Measurements from ENCODE around the gene ZMIZ1.
"Not testable (repeated sequence)": the region's sequence is repeated elsewhere in the genome, so short reads cannot be mapped to it uniquely, and the experiment has no call there.

Gene ZMIZ1

DNA sequence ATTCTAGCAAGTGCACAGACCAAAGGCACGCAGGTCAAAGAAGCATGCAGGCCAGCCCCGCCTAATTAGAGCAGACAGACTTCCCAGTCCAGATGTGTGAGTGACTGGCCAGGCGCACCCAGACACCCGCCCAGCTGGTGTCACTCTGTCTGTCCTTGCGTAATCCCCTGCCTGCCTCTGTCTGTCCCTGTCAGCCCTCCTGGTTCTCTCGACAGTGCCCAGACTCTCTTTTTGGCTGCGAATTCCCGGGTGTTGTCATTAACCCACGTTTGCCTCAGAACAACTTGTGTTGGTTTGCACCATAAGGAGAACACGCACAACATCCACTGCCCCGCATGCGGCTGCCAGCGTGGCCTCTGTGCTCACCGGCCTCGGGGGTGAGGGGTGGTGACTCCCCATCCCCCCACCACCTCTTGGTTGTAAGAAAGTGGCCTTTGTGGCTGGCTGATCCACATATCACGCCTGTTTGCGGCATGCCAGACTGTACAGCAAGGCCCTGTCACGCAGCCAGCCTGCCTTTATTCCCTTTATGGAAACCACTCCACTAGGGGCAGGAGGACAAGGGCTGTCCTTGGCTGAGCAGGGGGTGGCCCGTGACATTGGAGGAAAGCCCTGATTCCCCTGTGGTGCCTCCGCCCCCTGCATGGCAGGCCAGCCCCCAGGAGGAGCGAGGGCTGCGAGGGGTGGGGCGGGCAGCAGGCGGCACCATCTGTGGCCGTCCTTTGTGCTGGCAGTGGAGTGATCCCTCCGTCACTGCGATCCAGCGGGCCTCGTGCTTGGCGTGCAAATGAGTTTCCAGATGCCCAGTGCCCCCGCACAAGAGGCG lies 205.7 kb downstream of the ZMIZ1 start:
- DNase-seq = peak in 1 of 2 experiments; percentile 27

DNA sequence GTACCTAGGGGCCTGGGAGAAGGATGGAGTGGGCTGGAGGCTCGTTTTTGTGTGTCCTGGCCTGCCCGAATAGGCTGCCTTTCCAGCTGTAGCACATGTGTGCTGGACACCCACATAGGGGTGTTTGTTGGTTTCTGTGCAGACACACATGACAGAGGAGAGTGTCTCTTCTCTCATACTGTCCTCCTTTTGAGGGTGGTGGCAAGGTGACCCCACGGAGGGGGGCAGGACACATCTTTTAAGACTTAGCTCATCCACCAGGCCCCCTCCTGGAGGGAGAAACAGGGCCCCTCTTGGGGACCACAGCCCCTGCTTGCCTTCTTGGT lies 206.3 kb downstream of the ZMIZ1 start:
- no peak for DNase-seq

DNA sequence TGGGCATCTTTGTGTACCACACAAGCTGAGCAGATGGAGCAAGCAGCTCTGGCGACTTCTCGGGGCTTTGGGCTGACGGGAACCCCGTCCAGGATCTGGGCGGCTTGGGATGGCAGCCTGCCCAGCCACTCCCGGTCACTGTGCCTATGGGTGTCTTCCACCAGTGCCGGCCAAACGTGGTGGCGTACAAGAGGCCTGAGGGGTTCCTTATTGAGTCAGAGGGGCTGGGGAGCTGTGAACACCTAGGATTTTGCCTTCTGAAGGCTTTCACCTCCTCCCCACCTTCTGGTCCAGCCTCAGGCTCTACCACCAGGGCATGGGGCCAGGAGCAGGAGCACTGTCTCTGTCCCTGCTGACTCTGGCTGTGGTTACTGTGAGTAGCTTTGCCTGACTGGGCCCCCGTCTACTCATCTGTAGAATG lies 206.7 kb downstream of the ZMIZ1 start:
- DNase-seq = no peak

DNA sequence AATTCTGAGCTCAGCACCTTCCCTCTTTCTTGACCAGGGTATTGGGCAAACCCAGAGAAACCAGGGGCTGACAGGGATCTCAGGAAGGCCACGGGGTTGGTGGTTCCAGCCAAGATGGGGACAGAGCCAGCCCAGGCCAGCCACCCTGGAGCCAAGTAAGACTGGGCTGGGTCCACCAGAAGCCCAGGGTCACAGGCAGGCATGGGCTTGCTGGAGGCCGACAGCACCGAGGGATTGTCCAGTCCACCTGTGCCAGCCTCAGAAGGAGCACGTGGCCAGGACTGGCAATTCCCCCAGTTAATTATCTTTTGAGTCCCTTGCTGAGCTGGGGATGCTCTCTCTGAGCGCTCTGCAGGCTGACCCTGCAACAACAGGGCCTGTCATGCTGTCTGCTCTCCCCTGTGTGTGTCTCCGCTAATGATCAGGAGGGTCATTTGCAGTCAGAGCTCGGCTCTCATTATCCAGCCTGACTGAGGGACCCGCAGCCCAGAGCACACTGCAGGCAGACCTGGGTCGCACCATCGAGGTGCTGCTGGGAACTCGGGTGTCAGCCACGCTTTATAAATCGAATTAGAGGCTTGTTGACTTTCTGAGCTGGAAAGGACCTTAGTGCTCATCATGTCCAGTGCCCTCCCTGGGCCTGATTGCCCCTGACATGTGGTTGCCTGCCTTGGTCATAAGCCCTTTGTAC lies 209.0 kb downstream of the ZMIZ1 start:
- DNase-seq = no peak

DNA sequence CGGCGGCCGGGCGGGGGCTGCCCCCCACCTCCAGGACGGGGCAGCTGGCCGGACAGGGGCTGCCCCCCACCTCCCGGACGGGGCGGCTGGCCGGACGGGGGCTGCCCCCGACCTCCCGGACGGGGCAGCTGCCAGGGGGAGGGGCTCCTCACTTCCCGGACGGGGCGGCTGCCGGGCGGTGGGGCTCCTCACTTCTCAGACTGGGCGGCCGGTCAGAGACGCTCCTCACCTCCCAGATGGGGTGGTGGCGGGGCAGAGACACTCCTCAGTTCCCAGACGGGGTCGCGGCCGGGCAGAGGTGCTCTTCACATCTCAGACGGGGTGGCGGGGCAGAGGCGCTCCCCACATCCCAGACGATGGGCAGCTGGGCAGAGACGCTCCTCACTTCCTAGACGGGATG lies 210.3 kb downstream of the ZMIZ1 start:
- not testable (repeated sequence) for DNase-seq

DNA sequence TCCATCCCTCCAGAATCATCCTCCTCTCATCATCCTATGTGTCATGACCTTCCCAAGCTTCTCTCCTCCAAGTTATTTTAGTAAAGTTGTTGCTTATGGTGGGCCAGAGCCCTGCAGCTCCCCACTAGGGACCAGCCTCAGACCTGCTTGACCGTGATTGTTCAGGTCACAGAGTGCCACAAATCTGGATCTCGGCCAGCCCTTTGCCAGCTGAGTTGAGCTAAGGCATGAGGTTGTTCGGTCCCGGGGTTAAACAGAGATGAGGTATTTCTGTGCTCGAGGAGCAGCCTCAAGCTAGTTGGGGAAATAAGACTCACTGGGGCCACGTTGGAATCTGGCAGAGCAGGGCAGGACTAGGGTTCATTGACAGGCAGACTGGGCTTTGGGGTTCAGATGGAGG lies 212.2 kb downstream of the ZMIZ1 start:
- no peak for DNase-seq

DNA sequence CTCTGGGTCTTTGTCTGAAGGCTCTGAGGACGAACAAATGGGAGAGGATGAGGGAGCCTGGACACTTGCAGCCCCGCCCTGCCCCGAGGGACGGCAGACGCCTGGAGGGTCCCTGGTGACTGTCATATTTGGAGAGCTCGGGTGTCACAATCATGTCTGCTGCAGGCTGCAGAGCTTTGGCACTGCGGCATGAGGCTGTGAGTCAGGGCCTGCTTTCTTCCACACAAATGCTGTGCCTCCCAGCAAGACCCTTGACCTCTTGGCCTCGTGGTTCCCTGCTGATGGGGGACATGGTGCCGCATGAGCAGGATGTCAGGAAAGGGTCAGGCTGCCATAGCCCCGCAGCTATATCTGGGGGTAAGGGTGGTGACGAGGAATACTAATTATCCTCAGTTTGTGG lies 213.6 kb downstream of the ZMIZ1 start:
- no peak for DNase-seq

DNA sequence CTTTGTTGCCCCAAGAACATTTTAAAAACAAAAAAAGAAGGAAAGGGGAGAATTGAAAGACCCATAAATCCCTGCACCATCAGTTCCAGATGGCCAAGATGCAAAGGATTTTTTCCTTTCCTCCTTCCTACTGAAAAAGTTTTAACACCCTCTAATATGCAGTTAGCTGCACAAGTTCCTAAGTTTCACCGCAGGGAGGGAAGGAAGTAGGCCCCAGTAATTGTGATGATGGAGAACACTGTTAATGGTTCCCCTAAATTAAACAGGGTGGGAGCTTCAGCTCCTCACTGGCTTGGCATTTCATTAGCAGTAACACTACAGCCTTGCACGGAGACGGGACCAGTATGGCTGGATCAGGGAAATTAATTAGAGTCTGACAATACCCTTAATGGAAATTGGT lies 214.8 kb downstream of the ZMIZ1 start:
- peak; percentile 41 to 42 for DNase-seq

DNA sequence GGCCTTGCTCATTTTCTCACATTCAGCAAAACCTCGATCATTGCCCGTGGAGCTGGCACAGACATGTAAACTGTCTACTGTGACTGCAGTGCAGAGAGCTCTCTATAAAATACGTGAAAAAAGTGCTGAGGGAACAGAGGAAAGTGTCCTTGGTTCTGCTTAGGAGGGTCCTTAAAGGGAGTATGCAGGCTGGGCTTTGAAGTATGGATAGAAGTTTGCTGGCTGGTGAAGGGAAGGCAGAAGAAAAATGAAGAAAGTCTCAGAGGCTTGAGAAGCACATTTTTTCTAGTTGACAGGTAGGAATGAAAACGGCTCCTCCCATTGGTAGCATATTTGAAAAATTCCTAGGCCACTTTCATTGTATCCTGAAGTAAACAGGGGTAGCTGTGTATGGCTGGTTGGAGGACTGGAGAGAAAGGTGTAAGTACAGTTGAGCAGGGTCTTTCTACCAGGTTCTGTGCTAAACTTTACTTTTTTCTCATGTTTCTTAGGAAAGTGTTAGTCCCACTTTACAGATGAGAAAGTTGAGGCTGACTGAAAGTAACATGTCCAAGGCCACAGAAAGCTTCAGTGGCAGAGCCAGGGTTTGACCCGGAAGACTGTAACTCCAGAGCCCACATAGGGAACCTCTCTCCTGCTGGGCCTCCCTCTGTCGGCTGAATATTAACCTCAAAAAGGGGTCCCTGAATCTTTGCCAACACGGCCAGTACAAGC lies 215.5 kb downstream of the ZMIZ1 start:
- DNase-seq = no peak

DNA sequence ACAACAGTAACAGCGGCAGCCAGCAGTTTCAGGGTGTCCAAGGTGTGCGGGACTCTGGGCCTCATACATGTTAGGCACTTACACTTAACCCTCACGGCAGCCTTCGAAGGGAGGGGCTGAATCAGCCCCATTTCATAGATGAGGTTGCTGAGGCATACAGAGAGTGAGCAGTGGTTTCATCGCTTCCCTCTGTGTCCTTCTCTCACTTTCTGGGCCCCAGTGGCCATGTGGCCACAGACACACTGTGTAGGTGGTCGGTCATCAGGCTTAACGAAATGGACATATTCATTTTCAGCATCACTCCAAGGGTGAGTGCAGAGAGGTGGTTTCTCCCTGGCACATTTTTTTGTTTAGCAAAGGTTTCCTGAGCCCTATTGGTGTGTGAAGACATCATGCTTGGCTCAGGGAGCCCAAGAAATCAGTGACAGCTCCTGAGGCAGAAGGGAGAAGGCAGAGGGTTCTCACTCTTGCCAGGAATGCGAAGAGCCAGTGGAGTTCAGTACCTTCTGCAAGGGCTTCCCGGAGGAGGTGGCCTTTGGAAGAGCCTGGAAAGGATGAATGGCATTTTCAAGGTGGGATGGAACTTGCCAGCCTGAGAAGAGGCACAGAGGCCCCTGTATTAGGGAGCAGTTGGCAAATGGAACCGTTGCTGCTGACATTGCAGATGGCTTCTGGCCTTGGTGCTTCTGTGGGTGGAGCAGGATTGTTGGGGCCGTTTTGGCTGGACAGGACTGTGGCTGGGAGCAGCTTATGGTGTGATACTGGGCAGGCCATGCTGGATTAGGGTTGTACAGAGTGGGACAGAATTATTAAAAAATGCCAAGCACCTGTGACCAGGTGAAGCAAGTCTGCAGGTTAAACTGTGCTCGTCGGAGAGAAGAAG lies 216.8 kb downstream of the ZMIZ1 start:
- DNase-seq = no peak

DNA sequence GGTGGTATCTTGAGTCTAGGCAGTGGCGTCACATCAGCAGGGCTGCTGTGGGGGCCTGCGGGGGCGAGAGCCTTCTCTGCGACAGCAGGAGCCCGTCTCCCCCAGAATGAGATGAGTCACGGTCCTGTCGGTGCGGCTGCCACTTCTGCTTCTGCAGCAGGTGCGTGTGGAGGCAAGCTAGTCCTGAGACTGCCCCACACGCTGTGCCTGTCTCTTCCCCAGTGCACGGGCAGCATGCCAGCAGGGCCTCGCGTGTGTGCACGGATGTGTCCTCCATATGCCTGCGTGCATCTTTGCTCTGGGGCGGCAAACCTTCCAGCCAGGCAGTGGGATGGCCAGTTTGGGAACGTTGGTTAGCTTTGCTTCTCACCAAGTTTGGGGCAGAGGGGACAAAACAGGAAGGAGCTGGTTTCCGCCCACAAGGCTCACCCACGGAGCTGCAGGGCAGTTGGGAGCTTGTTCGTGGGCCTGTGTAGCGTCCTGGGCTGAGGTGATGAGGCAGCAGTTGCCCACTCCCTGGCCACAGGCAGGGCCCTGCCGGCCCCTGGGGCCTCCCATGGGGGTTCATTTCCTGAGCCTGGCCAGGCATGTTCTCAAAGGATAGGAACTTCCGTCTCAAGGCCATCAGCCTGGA lies 217.7 kb downstream of the ZMIZ1 start:
- DNase-seq = peak; percentile 99

DNA sequence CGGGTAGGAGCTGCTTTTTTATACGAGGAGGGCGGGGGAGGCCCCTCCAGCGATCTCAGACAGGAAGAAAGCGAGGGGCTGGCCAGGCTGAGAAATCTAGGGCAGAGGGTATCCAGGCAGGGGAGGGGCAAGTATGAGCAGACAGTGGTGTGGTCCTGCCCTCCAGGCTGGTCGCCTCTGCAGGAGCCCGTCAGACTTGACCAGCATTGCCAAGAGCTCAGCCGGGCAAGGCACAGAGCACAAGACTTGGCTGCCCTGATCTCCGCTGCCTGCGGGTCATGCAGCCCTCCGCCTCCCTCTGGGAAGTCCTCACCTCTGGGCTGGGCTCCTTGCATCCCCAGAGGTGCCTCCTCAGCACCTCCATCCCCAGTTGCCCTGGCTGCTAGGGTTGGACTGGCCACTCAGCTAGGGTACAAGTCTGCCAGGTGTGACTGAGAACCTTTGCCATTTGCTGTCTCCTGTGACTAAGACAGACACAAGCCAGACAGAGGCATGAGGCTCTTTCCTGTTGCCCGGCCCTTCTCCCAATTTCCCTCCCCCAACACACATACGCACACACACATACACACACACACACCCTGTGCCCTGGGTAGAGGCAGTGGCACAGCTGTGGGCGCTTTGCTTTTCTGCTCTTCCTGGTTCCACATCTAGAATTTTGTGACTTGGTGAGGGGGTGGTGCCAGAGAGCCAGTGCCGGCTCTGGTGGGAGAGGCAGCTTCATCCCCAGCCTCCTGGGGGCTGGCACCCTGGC lies 219.4 kb downstream of the ZMIZ1 start:
- no peak for DNase-seq

DNA sequence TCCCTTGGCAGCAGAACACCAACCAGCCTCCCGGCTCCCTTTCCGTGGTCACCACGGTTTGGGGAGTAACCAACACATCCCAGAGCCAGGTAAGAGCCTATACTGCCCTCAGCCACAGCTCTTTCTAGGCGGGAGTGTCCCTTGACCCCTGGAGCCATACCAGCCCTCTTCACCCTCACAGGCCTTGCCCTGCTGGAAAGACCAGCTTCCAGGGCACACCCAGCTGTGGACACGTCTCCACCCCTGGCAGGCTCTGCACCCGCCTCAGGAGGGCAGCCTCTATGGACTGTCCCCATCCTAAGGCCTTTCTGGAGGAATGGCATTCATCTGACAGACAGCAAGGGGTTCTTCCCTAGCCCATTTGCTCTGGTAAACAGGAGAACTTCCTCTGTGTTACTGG lies 221.0 kb downstream of the ZMIZ1 start:
- no peak for DNase-seq

DNA sequence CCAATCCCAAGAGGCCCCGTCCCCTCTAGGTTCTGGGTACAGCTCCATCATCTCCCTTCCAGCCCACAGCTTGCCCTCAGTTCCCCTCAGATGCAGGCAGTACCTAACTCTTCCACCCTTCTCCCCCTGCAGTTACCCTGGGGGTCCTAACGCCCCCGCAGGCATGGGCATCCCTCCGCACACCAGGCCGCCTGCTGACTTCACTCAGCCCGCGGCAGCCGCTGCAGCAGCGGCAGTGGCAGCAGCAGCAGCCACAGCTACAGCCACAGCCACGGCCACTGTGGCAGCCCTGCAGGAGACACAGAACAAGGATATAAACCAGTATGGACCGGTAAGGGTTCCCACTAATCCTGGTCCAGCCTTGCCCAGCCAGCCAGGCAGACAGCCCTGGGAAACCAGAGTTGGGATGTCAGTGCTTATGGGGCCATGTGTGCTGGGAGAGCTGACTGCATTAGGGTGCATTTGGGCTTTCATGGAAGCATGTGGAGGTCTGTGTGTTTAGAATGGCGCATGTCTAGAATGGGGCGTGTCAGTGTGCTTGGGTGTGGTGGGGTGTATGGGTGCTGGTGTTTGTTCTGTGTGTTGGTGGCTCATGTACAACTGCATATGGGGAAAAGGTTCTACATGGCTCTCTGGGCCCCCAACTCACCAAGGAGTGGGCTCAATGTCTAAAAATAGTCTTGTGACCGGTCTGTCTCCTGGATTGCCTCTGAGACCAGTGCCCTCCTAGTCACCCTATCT lies 223.4 kb downstream of the ZMIZ1 start:
- DNase-seq = no peak

DNA sequence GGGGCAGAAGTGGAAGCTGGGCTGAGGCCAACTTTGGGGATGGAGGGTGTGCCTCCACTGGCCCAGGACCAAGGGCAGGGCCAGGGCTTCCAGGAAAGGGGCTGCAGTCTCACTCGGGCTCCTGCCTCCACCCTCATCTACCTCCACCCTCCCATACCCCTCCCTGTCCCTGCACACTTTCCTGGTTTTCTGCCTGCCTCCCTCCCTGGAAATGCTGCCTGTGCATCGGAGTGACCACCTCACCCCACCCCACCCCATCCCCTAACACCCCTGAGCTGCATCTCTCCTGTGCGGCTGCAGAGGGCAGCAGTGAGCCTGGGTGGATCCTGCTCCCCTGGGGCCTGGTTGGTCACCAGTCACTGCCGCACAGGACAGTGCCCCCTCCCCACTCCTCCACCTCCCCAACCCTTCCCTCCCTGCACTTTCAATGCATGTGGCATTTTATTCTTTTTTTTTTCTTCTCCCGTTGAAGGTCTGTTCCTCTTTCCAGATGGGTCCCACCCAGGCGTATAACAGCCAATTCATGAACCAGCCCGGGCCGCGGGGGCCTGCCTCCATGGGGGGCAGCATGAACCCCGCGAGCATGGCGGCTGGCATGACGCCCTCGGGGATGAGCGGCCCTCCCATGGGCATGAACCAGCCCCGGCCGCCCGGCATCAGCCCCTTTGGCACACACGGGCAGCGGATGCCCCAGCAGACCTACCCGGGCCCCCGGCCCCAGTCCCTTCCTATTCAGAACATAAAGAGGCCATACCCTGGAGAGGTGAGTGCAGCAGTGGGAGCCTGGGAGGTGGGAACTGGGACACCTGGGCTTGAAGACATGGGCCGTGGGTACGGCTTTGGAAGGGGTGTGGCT lies 224.4 kb downstream of the ZMIZ1 start:
- peak; percentile 26 to 38 for DNase-seq

DNA sequence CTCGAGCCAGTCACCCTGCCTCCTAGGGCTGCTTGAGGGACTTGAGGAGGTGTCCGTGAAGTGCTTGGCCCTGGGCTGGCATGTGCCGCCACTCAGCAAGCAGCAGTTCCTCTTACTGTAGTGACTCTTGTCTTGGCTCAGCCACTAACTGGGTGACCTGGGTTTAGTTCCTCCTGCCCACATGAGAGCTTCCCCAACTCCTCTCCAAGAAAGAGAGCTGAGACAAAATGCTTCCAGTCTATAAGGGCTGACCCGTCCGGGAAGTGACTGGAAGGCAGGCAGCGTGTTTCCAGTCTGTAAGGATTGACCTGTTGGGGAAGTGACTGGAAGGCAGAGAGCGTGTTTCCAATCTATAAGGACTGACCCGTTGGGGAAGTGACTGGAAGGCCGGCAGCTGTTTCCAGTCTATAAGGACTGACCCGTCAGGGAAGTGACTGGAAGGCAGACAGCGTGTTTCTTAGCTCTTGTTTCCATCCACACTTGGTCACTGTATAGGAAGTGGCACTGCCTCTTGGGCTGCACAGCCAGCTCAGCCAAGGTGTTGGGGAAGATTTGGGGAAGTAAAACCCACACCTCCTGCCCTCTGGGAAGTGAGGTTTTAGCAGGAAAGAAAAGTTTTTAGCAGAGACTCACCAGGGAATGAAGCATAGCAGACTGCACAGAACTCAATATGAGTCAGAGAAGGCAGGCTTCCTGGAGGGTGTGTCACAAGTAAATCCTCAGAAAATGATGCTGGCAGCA lies 225.2 kb downstream of the ZMIZ1 start:
- DNase-seq = peak; percentile 95 to 96

DNA sequence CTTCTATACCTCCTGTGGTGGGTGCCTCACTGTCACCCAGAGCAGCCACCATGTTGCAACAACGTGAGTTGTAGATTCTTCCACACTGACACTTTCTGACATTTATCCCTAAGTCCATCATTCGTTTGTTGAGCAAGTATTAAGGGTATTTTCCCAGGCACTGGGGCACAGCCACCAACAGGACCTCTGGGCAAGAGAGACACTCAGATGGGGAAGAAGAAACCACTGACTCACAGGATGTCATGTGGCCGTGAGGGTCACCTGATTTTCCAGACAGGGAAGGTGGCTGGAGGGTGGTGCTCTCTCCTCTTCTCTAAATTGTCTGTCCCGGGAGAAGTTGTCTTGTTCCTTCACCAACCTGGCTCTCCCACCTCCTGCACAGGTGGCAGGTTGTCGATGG lies 226.8 kb downstream of the ZMIZ1 start:
- DNase-seq = peak in 1 of 2 experiments; percentile 19

DNA sequence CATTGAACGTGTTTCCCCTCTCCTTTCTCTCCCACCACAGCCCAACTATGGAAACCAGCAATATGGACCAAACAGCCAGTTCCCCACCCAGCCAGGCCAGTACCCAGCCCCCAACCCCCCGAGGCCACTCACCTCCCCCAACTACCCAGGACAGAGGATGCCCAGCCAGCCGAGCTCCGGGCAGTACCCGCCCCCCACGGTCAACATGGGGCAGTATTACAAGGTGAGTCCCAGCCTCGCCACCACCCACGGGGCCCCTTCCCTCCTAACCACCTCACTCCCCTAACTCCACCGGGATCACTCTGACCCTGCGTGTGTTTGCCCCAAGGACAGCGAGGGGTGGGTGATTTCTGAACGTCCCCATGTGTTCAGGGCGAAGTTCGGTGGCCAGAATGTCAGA lies 227.7 kb downstream of the ZMIZ1 start:
- DNase-seq = no peak

Measured in Kasumi-1 (cell line).